ENCODE measurements around the gene SAMD4A.

SAMD4A gene

GRCh38 chr14:54706769-54707168 is 139.8 kb downstream of the SAMD4A start:
- no peak for DNase-seq (ENCODE audit: low spot score)

- DNase-seq (ENCODE audit: low spot score), result no peak
Observed at GRCh38 chr14:54708161-54708560, 141.2 kb downstream of the SAMD4A start.

- DNase-seq (ENCODE audit: low spot score), result no peak
Observed at GRCh38 chr14:54708982-54709381, 142.1 kb downstream of the SAMD4A start.

GRCh38 chr14:54709444-54709843 is 142.5 kb downstream of the SAMD4A start:
- DNase-seq (ENCODE audit: low spot score), result no peak

GRCh38 chr14:54709867-54710266 is 142.9 kb downstream of the SAMD4A start:
- DNase-seq (ENCODE audit: low spot score), result no peak

GRCh38 chr14:54711312-54711711 is 144.4 kb downstream of the SAMD4A start:
- DNase-seq (ENCODE audit: low spot score), result no peak

GRCh38 chr14:54711812-54712464 is 145.0 kb downstream of the SAMD4A start:
- DNase-seq (ENCODE audit: low spot score), result no peak

GRCh38 chr14:54712465-54713200 is 145.7 kb downstream of the SAMD4A start:
- DNase-seq (ENCODE audit: low spot score), result no peak

- DNase-seq (ENCODE audit: low spot score), result no peak
Observed at GRCh38 chr14:54713379-54713778, 146.5 kb downstream of the SAMD4A start.

- DNase-seq (ENCODE audit: low spot score), result no peak
Observed at GRCh38 chr14:54715239-54715638, 148.3 kb downstream of the SAMD4A start.

- no peak for DNase-seq (ENCODE audit: low spot score)
Observed at GRCh38 chr14:54715811-54716210, 148.9 kb downstream of the SAMD4A start.

- DNase-seq (ENCODE audit: low spot score), result no peak
Observed at GRCh38 chr14:54716862-54717261, 149.9 kb downstream of the SAMD4A start.

- no peak for DNase-seq (ENCODE audit: low spot score)
Observed at GRCh38 chr14:54718046-54718445, 151.1 kb downstream of the SAMD4A start.

GRCh38 chr14:54719406-54719805 is 152.5 kb downstream of the SAMD4A start:
- DNase-seq (ENCODE audit: low spot score), result no peak

- no peak for DNase-seq (ENCODE audit: low spot score)
Observed at GRCh38 chr14:54722791-54723432, 156.0 kb downstream of the SAMD4A start.

- no peak for DNase-seq (ENCODE audit: low spot score)
Observed at GRCh38 chr14:54724123-54724522, 157.2 kb downstream of the SAMD4A start.

- no peak for DNase-seq (ENCODE audit: low spot score)
Observed at GRCh38 chr14:54724676-54725325, 157.9 kb downstream of the SAMD4A start.

GRCh38 chr14:54725998-54726397 is 159.1 kb downstream of the SAMD4A start:
- no peak for DNase-seq (ENCODE audit: low spot score)

- DNase-seq (ENCODE audit: low spot score), result no peak
Observed at GRCh38 chr14:54727929-54728328, 161.0 kb downstream of the SAMD4A start.

- no peak for DNase-seq (ENCODE audit: low spot score)
Observed at GRCh38 chr14:54728700-54729527, 162.0 kb downstream of the SAMD4A start.

- DNase-seq (ENCODE audit: low spot score), result no peak
Observed at GRCh38 chr14:54730156-54730961, 163.4 kb downstream of the SAMD4A start.

Data from D341Med (cell line).